GM18502 (cell line): ENCODE data around the gene TRIM13.

Source experiments
- ATAC-seq: cut with Tn5 transposase; IDR thresholded peaks from one replicate; pipeline ENCODE4 v1.9.1; 2021; ENCODE audit warnings: mild to moderate bottlenecking; ENCODE audit not compliant: unreplicated experiment, poor library complexity

The TRIM13 gene

GRCh38 chr13:49996161-49996915 is 504 bp upstream of the TRIM13 start:
- ATAC-seq: peak; percentile 56

DNA sequence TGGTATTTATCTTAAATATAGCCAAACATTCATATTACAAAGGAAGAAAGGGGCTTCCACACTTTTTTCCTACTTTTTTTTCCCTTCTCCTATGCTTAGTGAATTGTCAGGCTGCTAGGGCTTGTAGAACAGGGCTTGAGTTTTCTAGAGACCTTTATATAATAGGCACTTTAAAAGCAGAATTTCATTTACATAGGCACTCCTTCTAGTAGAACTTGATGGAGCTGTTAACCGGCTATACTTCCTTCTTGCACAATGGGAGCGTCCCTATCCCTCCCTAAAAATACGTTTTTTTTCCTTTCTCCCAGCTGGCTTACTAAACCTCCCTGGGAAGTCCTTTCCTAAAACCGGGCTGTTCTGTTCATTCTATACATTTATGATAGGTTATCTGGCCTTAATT is 1.1 kb downstream of the TRIM13 start:
- no peak for ATAC-seq

DNA sequence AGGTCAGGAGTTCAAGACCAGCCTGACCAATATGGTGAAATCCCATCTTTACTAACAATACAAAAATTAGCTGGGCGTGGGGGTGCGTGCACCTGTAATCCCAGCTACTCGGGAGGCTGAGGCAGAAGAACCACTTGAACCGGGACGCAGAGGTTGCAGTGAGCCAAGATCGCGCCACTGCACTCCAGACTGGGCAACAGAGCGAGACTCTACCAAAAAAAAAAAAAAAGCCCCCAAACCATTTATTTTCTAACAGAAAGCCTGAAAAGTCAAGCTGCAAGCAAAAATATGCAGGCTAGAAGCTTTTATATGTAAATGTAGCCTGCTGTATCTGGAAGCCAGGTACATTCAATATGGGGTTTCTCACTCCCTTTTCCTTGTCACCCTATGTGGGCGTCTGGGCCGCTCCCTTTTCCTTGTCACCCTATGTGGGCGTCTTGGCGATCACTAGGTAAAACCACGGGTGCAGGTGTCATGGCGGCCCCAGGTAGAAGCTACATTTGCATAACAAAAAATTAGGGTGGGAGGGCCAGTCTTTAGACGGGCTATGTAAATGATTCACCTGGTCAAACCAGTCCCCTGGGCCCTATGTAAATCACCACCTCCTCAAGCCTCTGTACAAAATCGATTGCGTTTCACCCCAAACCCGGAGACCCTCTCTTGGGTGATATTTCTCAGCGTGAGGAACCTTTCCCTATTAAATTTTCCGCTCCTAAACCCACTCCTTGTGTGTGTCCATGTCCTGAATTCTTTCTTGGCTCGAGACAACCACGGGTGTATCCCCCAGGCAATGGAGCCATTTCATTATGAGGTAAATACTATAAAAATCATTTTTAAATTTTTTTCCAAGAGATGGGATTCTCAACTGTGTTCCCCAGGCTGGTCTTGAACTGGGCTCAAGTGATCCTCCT is 2.1 kb downstream of the TRIM13 start:
- no peak for ATAC-seq

DNA sequence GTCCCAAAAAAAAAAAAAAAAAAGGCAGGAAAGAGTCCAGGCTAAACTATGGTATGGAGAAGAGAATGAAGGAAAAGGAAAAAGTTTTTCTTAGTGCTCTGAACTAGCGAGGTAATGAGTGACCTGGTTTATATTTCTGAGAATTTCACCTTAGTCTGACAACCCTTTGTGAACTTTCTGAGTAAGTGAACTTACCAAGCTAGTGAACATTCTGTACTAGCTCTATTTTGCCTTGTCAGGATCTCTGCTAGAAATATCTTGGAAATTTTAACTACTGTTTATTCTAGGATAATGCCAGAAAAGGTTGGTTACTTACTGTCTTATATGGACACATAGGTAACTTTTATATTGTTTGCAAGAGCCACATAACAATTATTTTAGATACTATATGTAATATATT is 4.4 kb downstream of the TRIM13 start:
- no peak for ATAC-seq

- ATAC-seq: no peak
These were observed 9.7 kb downstream of the TRIM13 start for GRCh38 chr13:50006426-50007135.

- ATAC-seq: no peak
These were observed 14.6 kb downstream of the TRIM13 start for GRCh38 chr13:50011461-50011860.

- no peak for ATAC-seq
These were observed 15.7 kb downstream of the TRIM13 start for GRCh38 chr13:50012396-50013169.

DNA sequence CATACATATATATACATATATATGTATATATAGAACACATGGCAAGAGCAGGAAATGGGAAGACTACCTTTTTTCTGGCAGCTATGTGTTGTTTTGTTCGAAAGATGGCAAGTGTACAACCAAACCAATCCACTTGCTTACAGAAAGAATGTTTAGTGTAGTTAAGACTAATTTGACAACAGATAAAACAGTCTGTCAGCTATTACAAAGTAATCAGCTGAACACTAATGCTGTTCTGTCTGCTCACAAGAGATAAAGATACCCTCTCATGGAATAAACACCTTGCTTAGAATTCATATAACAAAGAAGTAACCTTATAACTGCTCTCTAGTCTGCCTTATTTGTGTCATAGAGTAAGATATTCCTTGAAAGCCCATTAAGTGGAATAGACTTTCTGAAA is 17.5 kb downstream of the TRIM13 start:
- ATAC-seq: no peak

DNA sequence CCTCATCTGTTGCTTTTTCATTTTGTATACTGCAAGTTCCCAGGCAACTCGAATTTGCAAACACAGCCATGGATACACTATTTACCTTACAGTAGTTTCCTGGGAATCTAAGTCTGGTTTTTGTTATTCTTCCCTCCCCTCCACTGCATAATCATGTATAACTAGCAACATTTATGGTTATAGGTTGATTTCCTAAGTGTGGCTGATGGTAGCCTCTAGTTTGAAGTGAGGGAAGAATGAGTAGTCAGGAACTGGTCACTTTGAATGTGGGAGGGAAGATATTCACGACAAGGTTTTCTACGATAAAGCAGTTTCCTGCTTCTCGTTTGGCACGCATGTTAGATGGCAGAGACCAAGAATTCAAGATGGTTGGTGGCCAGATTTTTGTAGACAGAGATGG is 18.4 kb downstream of the TRIM13 start, which contains the start of gene KCNRG:
Gene KCNRG, plus strand, starts transcription at position 187 of the 400 bp plus-strand sequence. Its CDS starts 50 bp downstream, at position 237.
- no peak for ATAC-seq

DNA sequence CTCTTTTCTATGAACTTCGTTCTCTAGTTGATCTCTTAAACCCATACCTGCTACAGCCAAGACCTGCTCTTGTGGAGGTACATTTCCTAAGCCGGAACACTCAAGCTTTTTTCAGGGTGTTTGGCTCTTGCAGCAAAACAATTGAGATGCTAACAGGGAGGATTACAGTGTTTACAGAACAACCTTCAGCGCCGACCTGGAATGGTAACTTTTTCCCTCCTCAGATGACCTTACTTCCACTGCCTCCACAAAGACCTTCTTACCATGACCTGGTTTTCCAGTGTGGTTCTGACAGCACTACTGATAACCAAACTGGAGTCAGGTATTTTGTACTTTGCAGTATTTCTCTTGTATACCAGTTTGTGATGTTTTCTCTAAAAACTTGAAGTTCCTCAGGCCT is 18.9 kb downstream of the TRIM13 start:
- ATAC-seq: no peak

GRCh38 chr13:50016444-50016843 is 19.6 kb downstream of the TRIM13 start:
- ATAC-seq: no peak

- no peak for ATAC-seq
These were observed 21.0 kb downstream of the TRIM13 start for GRCh38 chr13:50017819-50018218.

- no peak for ATAC-seq
These were observed 28.6 kb downstream of the TRIM13 start for GRCh38 chr13:50025436-50025835.

DNA sequence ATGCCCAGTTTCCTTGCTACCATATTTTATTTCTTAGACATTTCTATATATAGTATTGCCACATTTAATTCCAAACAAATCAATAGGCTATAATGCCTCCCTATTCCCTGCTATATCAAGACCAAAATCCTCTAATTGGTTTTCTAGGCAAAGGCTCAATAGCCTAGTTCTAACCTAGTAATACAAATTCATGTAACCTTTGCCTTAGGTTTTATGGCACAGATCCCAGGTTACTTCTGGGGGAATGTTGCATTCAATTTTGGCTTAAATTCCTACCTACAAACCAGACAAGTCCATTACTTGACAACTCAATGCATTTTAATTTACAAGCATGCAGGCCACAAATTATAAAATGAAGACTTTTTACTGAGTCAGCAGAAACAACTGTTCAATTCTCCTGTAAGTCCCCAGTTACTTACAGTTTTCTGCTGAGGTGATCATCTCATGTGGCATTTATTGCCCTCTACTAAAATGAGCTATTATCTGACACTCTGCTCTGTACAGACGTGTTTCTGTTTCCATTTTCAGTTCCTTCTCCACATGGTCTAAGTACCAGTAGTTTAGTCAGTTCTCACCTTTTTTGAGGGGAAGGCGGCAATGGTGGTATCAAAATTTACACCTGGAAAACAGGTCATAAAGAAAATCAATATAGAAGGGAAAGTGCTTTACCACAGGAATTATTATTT is 30.1 kb downstream of the TRIM13 start:
- peak; percentile 99 for ATAC-seq

DNA sequence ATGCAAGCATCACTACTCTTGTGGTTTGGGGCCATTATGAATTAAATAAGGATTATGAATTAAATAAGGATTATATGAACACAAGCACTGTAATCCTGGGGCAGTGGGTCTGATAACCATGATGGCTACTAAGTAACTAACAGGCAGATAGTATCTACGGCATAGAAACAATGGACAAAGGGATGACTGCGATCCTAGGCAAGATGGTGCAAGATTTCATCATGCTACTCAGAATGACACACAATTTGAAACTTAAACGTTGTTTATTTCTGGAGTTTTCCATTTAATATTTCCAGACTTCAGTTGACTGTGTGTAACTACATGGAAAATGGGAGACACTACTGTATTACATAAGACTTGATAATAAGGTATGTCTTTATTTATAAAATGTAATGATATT is 33.5 kb downstream of the TRIM13 start:
- no peak for ATAC-seq

DNA sequence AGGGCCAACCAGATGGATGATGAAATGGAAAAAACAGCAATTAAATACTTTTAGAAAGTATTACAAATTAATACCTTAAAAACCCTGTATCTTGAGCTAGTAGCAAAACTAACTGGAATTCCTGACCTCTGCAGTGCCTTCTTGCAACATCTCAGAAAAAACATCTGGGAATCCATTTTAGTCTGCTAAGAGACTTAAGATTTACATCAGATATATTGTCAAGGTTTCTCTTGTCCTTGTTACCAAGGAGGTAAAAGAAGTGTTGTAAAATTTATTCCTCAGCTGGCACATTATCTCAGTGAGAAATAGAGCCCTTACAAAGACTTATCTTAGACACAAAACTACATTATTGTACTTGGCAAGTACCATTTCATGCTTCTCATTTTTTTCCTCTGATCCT is 36.9 kb downstream of the TRIM13 start:
- ATAC-seq: no peak

GRCh38 chr13:50037788-50038187 is 40.9 kb downstream of the TRIM13 start:
- ATAC-seq: no peak

DNA sequence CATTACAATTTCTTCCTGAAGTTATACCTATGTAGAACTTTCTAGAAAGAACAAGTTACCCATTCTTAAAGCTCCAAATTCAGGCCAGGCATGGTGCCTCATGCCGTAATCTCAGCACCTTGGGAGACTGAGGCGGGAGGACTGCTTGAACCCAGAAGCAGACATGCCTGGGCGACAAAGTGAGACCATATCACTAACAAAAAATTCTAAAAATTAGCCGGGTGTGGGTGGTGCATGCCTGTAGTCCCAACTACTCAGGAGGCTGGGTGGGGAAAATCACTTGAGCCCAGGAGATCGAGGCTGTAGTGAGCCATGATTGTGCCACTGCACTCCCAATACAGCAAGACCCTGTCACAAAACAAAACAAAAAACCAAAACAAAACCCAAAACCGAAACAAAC is 41.4 kb downstream of the TRIM13 start:
- no peak for ATAC-seq

- ATAC-seq: no peak
These were observed 55.6 kb downstream of the TRIM13 start for GRCh38 chr13:50052478-50052877.
